PC-9 (cell line): ENCODE data around the gene RAB3IL1. TPM values are rescaled to one million over a fixed set of nuclear protein-coding genes. Genes with fewer than 3 reads are reported as not detected.

Experiments used
- BruUV-seq: library from RNA; stranded (reverse); fragments of 400-500 nt; replicated peaks from 2 replicates; lab custom pipeline; 2021; lab: Mats Ljungman, UMichigan
- CTCF ChIA-PET: fragments of 300-600 bp; sonication (Branson Sonifier 250); formaldehyde crosslinking; loops from one replicate; lab custom pipeline; 2022; ENCODE audit warnings: antibody characterized with exemption; lab: Charles Lee
- POLR2A ChIA-PET: fragments of 300-600 bp; sonication (Branson Sonifier 250); formaldehyde crosslinking; loops from one replicate; lab custom pipeline; 2022; ENCODE audit warnings: antibody characterized with exemption; ENCODE audit not compliant: unreplicated experiment; lab: Charles Lee
- DNase-seq, 2 experiments: peaks; one replicate each; pipeline versions ENCODE4 v3.0.0 to v3.0.0-alpha.2; 2015 to 2022; ENCODE audit warnings: mixed read lengths in 1 of 2
- H2AFZ ChIP-seq: fragments of 200-600 bp; sonication (generic); 2 replicates; pipeline ENCODE4 v1.8.1; 2017; ENCODE audit warnings: antibody characterized with exemption
- H3F3A ChIP-seq: fragments of 200-600 bp; sonication (generic); 2 replicates; pipeline ENCODE4 v1.8.1; 2017; ENCODE audit warnings: antibody characterized with exemption, mild to moderate bottlenecking, low read depth; ENCODE audit not compliant: insufficient read depth
- H3K27ac ChIP-seq: fragments of 200-600 bp; sonication (generic); 2 replicates; pipeline ENCODE4 v1.6.1; 2016; ENCODE audit warnings: mixed run types
- H3K27me3 ChIP-seq: fragments of 200-600 bp; sonication (generic); 2 replicates; pipeline ENCODE4 v1.6.1; 2016; ENCODE audit warnings: low read depth, mixed run types; ENCODE audit not compliant: insufficient read depth
- H3K36me3 ChIP-seq: fragments of 200-600 bp; sonication (generic); 2 replicates; pipeline ENCODE4 v1.6.1; 2016; ENCODE audit warnings: low read depth, mixed run types
- H3K4me1 ChIP-seq: fragments of 200-600 bp; sonication (generic); replicated peaks from 2 replicates; pipeline ENCODE4 v1.6.1; 2016; ENCODE audit warnings: mixed run types; ENCODE audit not compliant: insufficient read depth
- H3K4me2 ChIP-seq: fragments of 200-600 bp; sonication (generic); 2 replicates; pipeline ENCODE4 v1.6.1; 2017; ENCODE audit warnings: mixed run types
- H3K4me3 ChIP-seq: fragments of 200-600 bp; sonication (generic); 2 replicates; pipeline ENCODE4 v1.6.1; 2016; ENCODE audit warnings: mixed run types
- H3K79me2 ChIP-seq: fragments of 200-600 bp; sonication (generic); 2 replicates; pipeline ENCODE4 v1.6.1; 2017; ENCODE audit warnings: low read depth, mixed run types
- H3K9me2 ChIP-seq: fragments of 200-600 bp; sonication (generic); 2 replicates; pipeline ENCODE4 v1.8.1; 2017; ENCODE audit warnings: mild to moderate bottlenecking; ENCODE audit not compliant: insufficient read depth
- H3K9me3 ChIP-seq: fragments of 200-600 bp; sonication (generic); 2 replicates; pipeline ENCODE4 v1.8.1; 2016; ENCODE audit warnings: low read depth; ENCODE audit not compliant: insufficient read depth
- H4K20me1 ChIP-seq: fragments of 200-600 bp; sonication (generic); 2 replicates; pipeline ENCODE4 v1.8.1; 2017; ENCODE audit not compliant: insufficient read depth
- CTCF ChIP-seq: fragments of 200-600 bp; sonication (generic); conservative IDR thresholded peaks from 2 replicates; pipeline ENCODE4 v1.6.1; 2017; ENCODE audit warnings: mixed run types, antibody characterized with exemption, mild to moderate bottlenecking, moderate library complexity
- EZH2 ChIP-seq: fragments of 200-600 bp; sonication (generic); IDR thresholded peaks from 2 replicates; pipeline ENCODE4 v1.8.0; 2017; ENCODE audit warnings: antibody characterized with exemption, low read depth
- intact Hi-C: fragments of 100-400 bp; cut with micrococcal nuclease; formaldehyde crosslinking; loops from one replicate; pipeline ENCODE4 v1.10.0; 2022; ENCODE audit not compliant: unreplicated experiment
- total RNA-seq: library from RNA; stranded (reverse); gene quantifications from 2 replicates; pipeline ENCODE4 v1.2.3, GENCODE V29; 2021

Gene RAB3IL1
- total RNA-seq, 1 experiment from 2014 or later = 4.4 TPM

- 0 out of 2 replicates have a peak, but pooled peaks cover 3% of the 10 kb centered on the region for H3K4me1 ChIP-seq
- intact Hi-C loops = loop anchor here (10.0 kb wide), 1 partner anchor 945 kb away; the partner anchor contains the start of gene TMEM132A
- no peaks in the 10 kb centered on the region for H3K79me2 ChIP-seq
- H3K9me3 ChIP-seq = no peaks in the 10 kb centered on the region
- DNase-seq = no peak
- BruUV-seq = no TSS peak
- TF ChIP-seq CTCF (no peak), EZH2 (no peak)
- H3K4me3 ChIP-seq = no peak overlapping the region
- no peak overlapping the region for H3K27ac ChIP-seq
- no peaks in the 10 kb centered on the region for H3F3A ChIP-seq
- no peaks in the 10 kb centered on the region for H3K27me3 ChIP-seq
- H2AFZ ChIP-seq = no peak overlapping the region
- H3K4me2 ChIP-seq = no peak overlapping the region
- no peaks in the 10 kb centered on the region for H3K36me3 ChIP-seq
- ChIA-PET POLR2A (interaction anchor here (0.6 kb wide), 1 partner anchor 19 kb away, joined by 3 read pairs; no protein-coding TSS in a partner anchor), CTCF (interaction anchor here (0.6 to 2.4 kb wide), 2 partner anchors 181 to 212 kb away, joined by 3 to 22 read pairs; no protein-coding TSS in a partner anchor)
- no peaks in the 10 kb centered on the region for H4K20me1 ChIP-seq
- no peaks in the 10 kb centered on the region for H3K9me2 ChIP-seq
These were observed 48.0 kb downstream of the RAB3IL1 start for GRCh38 chr11:61869429-61869707.

- BruUV-seq = no TSS peak
- DNase-seq = no peak
- Histone ChIP-seq H3K9me2 (no peaks in the 10 kb centered on the region), H3K9me3 (no peaks in the 10 kb centered on the region), H3K4me2 (no peak overlapping the region), H3K27me3 (no peaks in the 10 kb centered on the region), H3F3A (no peaks in the 10 kb centered on the region), H3K36me3 (no peaks in the 10 kb centered on the region), H3K79me2 (no peaks in the 10 kb centered on the region), H4K20me1 (no peaks in the 10 kb centered on the region), H2AFZ (no peak overlapping the region), H3K4me1 (0 out of 2 replicates have a peak, but pooled peaks cover 3% of the 10 kb centered on the region), H3K27ac (no peak overlapping the region), H3K4me3 (no peak overlapping the region)
- TF ChIP-seq CTCF = no peak
- ChIA-PET CTCF (no interaction called here), POLR2A (interaction anchor here (0.6 kb wide), 1 partner anchor 19 kb away, joined by 3 read pairs; no protein-coding TSS in a partner anchor)
- intact Hi-C loops = loop anchor here (10.0 kb wide), 1 partner anchor 944 kb away; the partner anchor contains the start of gene TMEM132A
These were observed 48.6 kb downstream of the RAB3IL1 start for GRCh38 chr11:61868571-61869428.

GRCh38 chr11:61866958-61867343, 50.4 kb downstream of the RAB3IL1 start:
- Histone ChIP-seq H3K4me1 (0 out of 2 replicates have a peak, but pooled peaks cover 3% of the 10 kb centered on the region), H3K36me3 (no peaks in the 10 kb centered on the region), H2AFZ (no peak overlapping the region), H4K20me1 (no peaks in the 10 kb centered on the region), H3K4me3 (no peak overlapping the region), H3K27me3 (no peaks in the 10 kb centered on the region), H3K9me2 (no peaks in the 10 kb centered on the region), H3F3A (no peaks in the 10 kb centered on the region), H3K27ac (no peak overlapping the region), H3K9me3 (no peaks in the 10 kb centered on the region), H3K4me2 (no peak overlapping the region), H3K79me2 (no peaks in the 10 kb centered on the region)
- intact Hi-C loops = loop anchor here (10.0 kb wide), 1 partner anchor 942 kb away; the partner anchor contains the start of gene TMEM132A
- ChIA-PET CTCF (interaction anchor here (0.6 kb wide), 2 partner anchors 82 to 509 kb away, joined by 6 to 8 read pairs; no protein-coding TSS in a partner anchor), POLR2A (interaction anchor here (0.6 kb wide), 1 partner anchor 39 kb away, joined by 4 read pairs; the partner anchor contains the start of gene FADS2)
- BruUV-seq = no TSS peak
- TF ChIP-seq EZH2 = no peak
- no peak for TF ChIP-seq CTCF
- DNase-seq = no peak
